Activated CD4-positive, CD25-positive, alpha-beta regulatory T cell (primary cell): Measurements from ENCODE around the gene CHST6.
"Not testable (repeated sequence)": the region's sequence is repeated elsewhere in the genome, so short reads cannot be mapped to it uniquely, and the experiment has no call there.

Source experiments
- DNase-seq, 4 experiments: peaks; one replicate each; lab custom pipeline; 2025; lab: John Stamatoyannopoulos, UW

Gene CHST6

GRCh38 chr16:75502916-75503605 lies 7.8 kb upstream of the CHST6 start:
- no peak for DNase-seq

GRCh38 chr16:75501820-75502219 lies 6.6 kb upstream of the CHST6 start:
- DNase-seq, result not testable (repeated sequence)

DNA sequence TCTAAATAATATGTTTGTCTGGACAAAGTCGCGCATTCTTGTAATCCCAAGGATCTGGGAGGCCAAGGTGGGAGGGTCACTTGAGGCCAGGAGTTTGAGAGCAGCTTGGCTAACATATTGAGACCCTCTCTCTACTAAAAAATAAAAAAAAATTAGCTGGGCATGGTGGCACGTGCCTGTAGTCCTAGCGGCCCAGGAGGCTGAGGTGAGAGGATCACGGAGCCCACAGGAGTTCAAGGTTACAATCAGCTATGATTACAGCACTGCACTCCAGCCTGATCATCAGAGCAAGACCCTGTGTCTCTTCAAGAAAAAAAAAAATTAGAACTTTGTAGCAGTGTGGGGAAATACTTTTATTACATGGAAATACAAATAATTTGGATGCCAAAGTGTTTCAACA lies 6.1 kb upstream of the CHST6 start:
- no peak for DNase-seq

DNA sequence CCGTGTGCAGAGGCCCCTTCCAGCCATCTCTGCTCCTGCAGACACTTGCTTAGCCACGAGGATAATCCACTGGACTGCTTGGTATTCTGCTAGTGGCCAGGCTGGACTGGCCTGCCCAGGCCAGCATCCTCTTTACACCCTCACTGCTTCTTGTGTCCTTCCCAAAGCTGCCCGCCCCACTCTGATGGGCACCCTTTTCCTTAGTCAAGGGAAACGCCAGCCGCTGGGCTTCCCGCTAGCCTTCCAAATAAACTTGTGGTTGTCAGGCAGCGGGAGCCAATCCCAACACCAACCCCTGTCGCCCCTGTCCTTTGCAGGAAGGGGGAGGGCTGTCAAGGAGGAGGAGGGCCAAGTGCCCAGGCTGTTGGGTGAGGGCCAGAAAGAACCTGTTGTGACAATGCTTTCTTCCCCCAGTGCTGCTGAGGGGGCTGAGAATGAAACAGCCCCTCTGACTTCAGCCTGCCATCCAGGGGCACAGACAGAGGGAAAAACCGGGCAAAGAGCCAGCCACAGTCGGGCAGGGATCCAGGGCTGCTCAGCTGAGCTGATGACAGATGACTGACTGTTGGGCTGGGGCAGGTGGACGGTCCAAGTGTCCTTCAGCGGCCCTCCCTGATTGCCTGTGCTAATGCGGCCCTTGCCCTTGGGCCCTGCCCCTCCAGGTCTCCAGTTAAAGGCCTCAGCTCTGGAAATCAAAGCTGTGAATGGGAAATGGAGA lies 3.5 kb upstream of the CHST6 start:
- not testable (repeated sequence) for DNase-seq

DNA sequence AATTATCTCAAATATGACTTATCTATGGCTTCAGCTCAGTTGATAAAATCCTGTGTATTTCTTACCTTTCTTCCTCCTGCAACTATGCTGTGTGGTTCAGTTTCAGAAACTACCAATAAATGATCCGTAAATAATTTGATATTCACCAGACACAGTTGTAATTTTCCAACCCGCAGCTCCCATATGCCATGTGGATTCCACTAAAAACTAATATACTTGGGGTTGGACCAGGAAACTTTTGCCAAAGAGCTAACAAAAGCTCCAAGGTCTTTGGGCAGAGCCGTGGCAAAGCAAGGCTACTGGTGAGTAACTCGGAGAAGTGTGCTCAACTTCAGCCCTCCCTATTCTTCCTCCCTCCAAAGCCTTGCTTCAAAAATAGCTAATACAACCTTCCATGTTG lies 2.3 kb upstream of the CHST6 start:
- no peak for DNase-seq

DNA sequence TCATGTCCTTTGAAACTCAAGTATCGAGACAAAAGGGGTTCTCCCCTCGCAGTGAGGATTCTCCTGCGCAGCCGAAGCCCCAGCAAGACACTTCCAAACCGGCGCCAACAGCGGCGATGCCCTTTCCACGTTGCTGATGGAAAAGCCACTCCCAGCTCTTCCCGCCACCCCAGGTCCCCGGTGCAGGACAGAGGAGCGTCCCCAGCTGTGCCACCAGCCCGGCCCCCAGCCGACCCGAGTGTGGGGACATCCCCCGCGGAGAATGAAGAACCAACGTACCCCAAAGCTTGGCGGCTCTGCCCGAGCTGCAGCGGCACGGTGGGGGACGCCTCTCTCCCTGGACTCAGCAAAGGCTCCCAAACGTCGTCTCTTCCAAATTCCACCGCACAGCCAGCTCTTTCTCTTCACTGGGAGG lies 573 bp downstream of the CHST6 start:
- no peak for DNase-seq

DNA sequence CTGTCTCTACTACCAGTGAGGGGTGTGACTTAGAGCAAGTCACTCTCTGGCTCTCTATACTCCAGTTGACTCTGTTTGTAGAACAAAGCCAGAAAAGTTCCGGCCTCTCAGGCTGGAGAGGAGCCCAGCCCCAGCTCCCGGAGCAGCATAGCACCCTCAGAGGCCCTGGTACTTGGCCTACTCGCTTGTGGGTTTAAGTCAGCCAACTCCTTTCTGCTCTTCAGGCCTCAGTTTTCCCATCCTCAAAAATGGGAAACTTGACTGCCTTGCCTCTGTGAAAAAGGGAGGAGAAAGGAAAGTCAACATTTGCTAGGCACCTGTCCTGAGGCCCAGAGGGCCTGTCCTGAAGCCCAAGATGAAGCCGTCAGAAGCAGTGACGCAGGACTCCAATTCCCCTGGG lies 1.1 kb downstream of the CHST6 start:
- DNase-seq, result no peak

- no peak for DNase-seq
These were observed 3.4 kb downstream of the CHST6 start for GRCh38 chr16:75491876-75492275.

DNA sequence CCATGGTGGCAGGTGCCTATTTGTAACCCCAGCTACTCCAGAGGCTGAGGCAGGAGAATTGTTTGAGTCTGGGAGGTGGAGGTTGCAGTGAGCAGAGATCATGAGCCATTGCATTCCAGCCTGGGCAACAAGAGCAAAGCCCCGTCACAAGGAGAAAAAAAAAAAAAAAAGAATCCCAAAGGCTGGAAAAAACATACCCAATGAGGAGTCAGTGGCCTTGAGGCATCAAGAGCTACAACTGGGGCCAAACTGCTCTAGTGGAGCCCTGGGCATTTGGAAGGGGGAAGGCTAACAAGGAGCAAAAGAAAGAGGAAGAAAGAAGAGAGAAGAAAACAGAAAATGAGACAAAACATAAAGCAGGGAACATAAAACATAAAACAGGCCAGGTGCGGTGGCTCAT lies 6.9 kb downstream of the CHST6 start:
- no peak for DNase-seq

- DNase-seq, result no peak
These were observed 8.4 kb downstream of the CHST6 start for GRCh38 chr16:75486676-75487313.

DNA sequence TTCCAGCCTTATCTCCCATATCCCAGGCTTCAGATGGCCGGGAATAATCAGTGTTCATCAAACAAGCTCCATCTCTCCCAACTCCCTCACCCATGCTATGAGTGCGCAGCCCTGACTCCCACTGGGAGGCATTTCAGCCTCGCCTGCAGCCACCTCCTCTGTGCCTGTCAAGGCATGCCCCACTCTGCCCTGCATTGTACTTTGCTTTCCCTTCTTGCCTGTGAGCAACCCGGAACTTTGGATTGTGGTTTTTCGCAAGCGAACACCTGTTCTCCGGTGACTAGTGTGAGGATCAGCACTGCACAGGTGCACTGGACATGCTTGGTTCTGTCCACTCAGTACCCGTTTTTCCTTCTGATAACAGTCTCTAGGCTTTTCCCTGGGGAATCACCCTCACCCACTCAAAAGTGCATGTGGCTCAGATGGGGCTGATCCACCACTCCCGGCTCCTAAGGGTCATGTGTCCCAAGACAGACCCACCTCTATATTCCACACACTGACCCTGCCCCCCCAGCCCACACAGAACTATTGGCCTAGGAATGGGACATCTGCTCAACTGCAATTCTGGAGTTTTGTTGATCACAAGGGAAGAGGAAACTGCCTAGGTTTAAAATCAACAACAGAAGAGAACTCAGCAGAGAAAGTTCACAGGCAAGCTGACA lies 9.1 kb downstream of the CHST6 start:
- DNase-seq, result no peak

GRCh38 chr16:75485230-75486013 lies 9.8 kb downstream of the CHST6 start:
- DNase-seq, result no peak

DNA sequence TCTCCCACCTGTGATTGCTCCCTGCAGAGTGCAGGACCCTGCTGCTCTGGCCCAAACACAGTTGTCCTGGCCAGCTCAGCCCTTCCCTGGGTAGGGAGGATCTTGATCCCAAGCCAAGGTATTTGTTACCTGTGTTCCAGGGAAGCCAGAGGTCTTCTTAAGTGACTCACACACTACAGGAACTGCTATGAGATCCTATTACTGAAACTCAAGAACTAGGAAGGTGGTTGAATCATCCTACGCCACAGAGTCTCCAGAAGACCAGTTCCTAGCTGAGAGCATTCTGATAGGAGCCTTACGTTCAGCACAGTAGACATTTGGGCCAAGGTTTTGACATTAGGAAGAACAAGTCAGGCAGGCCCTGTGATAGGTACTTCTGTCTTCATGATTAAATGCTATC lies 12.0 kb downstream of the CHST6 start:
- no peak for DNase-seq

- no peak for DNase-seq
These were observed 12.6 kb downstream of the CHST6 start for GRCh38 chr16:75482434-75483205.

- DNase-seq, result no peak
These were observed 13.8 kb downstream of the CHST6 start for GRCh38 chr16:75481475-75481874.

- no peak for DNase-seq
These were observed 15.7 kb downstream of the CHST6 start for GRCh38 chr16:75479421-75479990.

- no peak for DNase-seq
These were observed 16.5 kb downstream of the CHST6 start for GRCh38 chr16:75478480-75479345.

DNA sequence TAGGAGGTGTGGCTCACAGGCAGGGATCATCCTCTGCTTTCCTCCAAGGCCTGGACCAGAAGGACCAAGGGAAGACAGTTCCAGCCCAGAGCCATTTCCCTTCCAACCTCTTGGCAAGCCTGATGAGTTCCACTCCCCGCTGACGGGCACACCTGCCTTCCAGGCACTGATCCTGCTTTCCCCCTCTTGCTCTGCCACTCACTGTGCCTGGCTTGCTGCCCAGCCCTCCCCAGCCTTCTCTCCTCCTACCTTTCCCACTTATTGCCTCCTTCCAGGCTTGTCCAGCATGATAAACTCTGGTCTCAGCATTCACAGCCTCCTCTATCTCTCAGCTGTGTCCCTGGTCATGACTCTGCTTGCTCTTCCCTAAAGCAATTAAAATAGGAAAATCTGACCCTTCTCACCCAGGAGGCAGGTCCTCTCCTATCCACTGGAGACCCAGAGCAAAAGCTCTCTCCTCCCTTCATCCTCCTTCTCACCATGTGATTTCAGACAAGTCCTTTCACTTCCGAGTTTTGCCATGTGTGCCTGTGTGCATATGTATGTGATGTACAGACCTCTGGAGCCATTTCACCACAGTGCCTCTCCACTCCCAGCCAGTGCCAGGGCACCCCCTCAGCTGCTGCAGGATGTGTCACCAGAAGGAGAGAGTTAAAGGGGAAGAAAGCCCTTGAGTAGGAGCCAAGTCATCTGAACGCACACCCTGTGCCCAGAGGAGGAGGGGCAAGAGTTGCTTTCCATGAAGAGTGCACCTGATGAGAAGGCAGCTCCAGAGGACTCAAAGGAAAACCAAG lies 17.4 kb downstream of the CHST6 start:
- DNase-seq, result no peak

DNA sequence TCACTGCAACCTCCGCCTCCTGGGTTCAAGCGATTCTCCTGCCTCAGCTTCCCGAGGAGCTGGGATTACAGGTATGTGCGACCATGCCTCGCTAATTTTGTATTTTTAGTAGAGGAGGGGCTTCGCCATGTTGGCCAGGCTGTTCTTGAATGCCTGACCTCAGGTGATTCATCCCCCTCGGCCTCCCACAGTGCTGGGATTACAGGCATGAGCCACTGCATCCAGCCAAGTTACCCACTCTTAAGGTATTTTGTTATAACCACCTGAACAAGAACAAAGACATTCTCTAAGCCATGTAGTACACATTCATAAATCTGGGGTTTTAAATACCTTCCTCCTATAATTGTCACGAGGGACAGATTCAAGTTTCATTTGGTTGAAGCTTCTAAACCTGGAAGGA lies 18.4 kb downstream of the CHST6 start:
- DNase-seq, result no peak
